ENCODE data around the gene C5AR2.
"Not testable (repeated sequence)": the region's sequence is repeated elsewhere in the genome, so short reads cannot be mapped to it uniquely, and the experiment has no call there.

C5AR2 gene

GRCh38 chr19:47324502-47324901 is 7.5 kb upstream of the C5AR2 start:
- no peak for DNase-seq

GRCh38 chr19:47330466-47330869 is 1.5 kb upstream of the C5AR2 start:
- DNase-seq = no peak

- DNase-seq = no peak
Measured at GRCh38 chr19:47331490-47331889, 485 bp upstream of the C5AR2 start.

GRCh38 chr19:47336765-47337718 is 5.1 kb downstream of the C5AR2 start:
- peak; percentile 39 for DNase-seq

- no peak for DNase-seq
Measured at GRCh38 chr19:47339196-47339880, 7.4 kb downstream of the C5AR2 start.

- DNase-seq = no peak
Measured at GRCh38 chr19:47340477-47341208, 8.7 kb downstream of the C5AR2 start.

GRCh38 chr19:47341734-47342133 is 9.8 kb downstream of the C5AR2 start:
- no peak for DNase-seq

GRCh38 chr19:47343194-47343802 is 11.3 kb downstream of the C5AR2 start:
- DNase-seq = no peak

GRCh38 chr19:47344425-47344824 is 12.4 kb downstream of the C5AR2 start:
- DNase-seq = no peak

GRCh38 chr19:47346024-47346423 is 14.0 kb downstream of the C5AR2 start:
- DNase-seq = not testable (repeated sequence)

GRCh38 chr19:47348819-47349795 is 17.1 kb downstream of the C5AR2 start, which contains the start of gene DHX34:
DHX34 (plus strand) TSS chr19:47349315; CDS start chr19:47353031, 3,716 bp downstream.
- DNase-seq = peak; percentile 94

GRCh38 chr19:47350630-47351029 is 18.7 kb downstream of the C5AR2 start:
- DNase-seq = no peak

GRCh38 chr19:47351548-47351947 is 19.6 kb downstream of the C5AR2 start:
- DNase-seq = no peak

GRCh38 chr19:47352095-47352494 is 20.1 kb downstream of the C5AR2 start:
- no peak for DNase-seq

GRCh38 chr19:47353307-47353712 is 21.3 kb downstream of the C5AR2 start:
- DNase-seq = peak; percentile 86

- DNase-seq = peak; percentile 42
Measured at GRCh38 chr19:47356900-47357299, 24.9 kb downstream of the C5AR2 start.

- DNase-seq = no peak
Measured at GRCh38 chr19:47357788-47358680, 26.1 kb downstream of the C5AR2 start.

- no peak for DNase-seq
Measured at GRCh38 chr19:47358936-47359335, 27.0 kb downstream of the C5AR2 start.

- DNase-seq = no peak
Measured at GRCh38 chr19:47362321-47362720, 30.3 kb downstream of the C5AR2 start.

GRCh38 chr19:47363758-47364531 is 32.0 kb downstream of the C5AR2 start:
- DNase-seq = no peak

Measured in NCI-H2029 (cell line).